ENCODE measurements around the gene C2orf69. TPM values are rescaled to one million over a fixed set of nuclear protein-coding genes. Genes with fewer than 3 reads are reported as not detected.

Gene C2orf69
- total RNA-seq, 1 donor from 2014 or later: 16.6 TPM

DNA sequence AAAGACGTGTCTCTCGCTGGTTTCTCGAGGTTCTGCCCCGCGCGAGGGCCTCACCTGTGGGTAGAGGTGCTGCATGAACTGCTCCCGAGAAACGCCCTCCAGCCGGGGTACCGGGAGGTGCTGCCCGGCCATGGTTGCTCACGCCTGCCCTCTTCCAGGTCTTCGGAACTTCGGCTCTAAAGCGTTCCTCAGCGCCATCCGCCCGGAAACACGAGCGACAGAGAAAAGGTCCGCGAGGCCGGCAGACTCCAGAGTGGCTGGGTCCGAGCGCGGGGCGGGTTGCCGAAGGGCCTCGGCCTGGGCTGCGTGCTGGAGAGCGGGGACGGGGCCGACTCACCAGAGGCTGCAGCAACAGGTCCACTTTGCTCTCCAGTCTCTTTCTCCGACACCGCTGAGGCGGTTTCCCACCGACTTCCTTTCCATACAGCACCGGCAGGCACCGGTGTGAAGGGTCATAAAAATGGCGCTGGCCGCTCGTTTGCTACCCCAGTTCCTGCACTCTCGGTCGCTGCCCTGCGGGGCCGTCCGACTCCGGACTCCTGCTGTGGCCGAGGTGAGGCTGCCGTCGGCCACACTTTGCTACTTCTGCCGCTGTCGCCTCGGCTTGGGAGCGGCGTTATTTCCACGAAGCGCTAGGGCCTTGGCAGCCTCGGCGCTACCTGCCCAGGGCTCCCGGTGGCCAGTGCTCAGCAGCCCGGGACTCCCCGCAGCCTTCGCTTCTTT lies 44.4 kb downstream of the C2orf69 start, which contains the start of the genes MAIP1 and TYW5:
MAIP1 (plus strand) TSS at position 244 of the 723 bp plus-strand sequence; CDS start at position 461, 217 bp downstream.
TYW5 (minus strand) TSS at position 153 of the 723 bp plus-strand sequence; CDS start at position 132, 21 bp downstream.
- peak; percentile 73 for DNase-seq (ENCODE audit: low spot score)
- Mint-ChIP-seq H3K27me3 (ENCODE audit: insufficient read depth) (no peaks in the 10 kb centered on the region), H3K27ac (peak within 1 kb of the TSS; percentile 93)

DNA sequence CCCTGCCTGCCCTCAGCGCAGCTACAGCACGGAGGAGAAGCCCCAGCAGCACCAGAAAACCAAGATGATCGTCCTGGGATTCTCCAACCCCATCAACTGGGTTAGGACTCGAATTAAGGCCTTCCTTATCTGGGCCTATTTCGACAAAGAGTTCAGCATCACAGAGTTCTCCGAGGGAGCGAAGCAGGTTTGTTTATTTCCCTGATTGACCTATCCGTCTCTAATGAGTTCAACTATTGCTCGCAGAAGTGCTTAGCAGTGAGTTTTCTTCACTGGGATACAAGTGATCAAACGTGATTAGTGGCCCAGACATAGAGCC lies 44.9 kb downstream of the C2orf69 start:
- H3K4me1 Mint-ChIP-seq (ENCODE audit: low read depth): peaks cover 57% of the 10 kb centered on the region
- DNase-seq (ENCODE audit: low spot score): no peak
- peaks cover 31% of the 10 kb centered on the region for H3K36me3 Mint-ChIP-seq (ENCODE audit: low read depth)
- intact Hi-C loops (cut with micrococcal nuclease): loop anchor here (5.0 kb wide), 4 partner anchors 104 to 906 kb away; partner anchors contain the start of genes BZW1, CLK1 and FTCDNL1
- no peaks in the 10 kb centered on the region for H3K9me3 Mint-ChIP-seq
- H3K4me3 Mint-ChIP-seq: peak overlapping the region; percentile 99
- H3K27ac Mint-ChIP-seq: peak overlapping the region; percentile 93
- no peaks in the 10 kb centered on the region for H3K27me3 Mint-ChIP-seq (ENCODE audit: insufficient read depth)

More for the DNA sequence above, 44.4 kb downstream of the C2orf69 start, which contains the start of the genes MAIP1 and TYW5:
- Mint-ChIP-seq H3K36me3 (ENCODE audit: low read depth) (peaks cover 33% of the 10 kb centered on the region), H3K4me3 (peak within 1 kb of the TSS; percentile 99), H3K4me1 (ENCODE audit: low read depth) (peaks cover 63% of the 10 kb centered on the region), H3K9me3 (no peaks in the 10 kb centered on the region)
- intact Hi-C loops (cut with micrococcal nuclease): loop anchor here (1.0 to 5.0 kb wide), 9 partner anchors 23 to 907 kb away; partner anchors contain the start of genes BZW1, C2orf69, CLK1 and FTCDNL1

DNA sequence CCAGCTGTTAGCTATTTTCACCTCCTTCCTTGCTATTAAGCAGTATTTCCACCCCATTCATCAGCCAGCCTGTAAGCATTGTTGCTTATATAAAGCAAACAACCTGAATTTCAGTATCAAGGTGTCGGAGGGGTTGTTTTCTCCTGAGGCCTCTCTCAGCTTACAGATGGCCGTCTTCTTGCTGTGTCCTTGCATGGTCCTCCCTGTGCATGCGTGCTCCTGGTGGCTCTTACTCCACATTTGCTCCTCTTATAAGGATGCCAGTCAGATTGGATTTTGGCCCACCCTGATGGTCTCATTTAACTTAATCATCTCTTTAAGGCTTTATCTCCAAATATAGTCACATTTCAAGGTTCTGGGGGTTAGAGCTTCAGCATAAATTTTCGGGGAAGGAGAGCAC lies 46.9 kb downstream of the C2orf69 start:
- Mint-ChIP-seq H3K9me3 (no peaks in the 10 kb centered on the region), H3K4me1 (ENCODE audit: low read depth) (peaks cover 52% of the 10 kb centered on the region), H3K36me3 (ENCODE audit: low read depth) (peaks cover 35% of the 10 kb centered on the region), H3K27ac (no peak overlapping the region), H3K27me3 (ENCODE audit: insufficient read depth) (no peaks in the 10 kb centered on the region), H3K4me3 (peak overlapping the region; percentile 72)
- no peak for DNase-seq (ENCODE audit: low spot score)
- intact Hi-C loops (cut with micrococcal nuclease): loop anchor here (5.0 kb wide), 4 partner anchors 106 to 904 kb away; partner anchors contain the start of genes BZW1, CLK1 and FTCDNL1

DNA sequence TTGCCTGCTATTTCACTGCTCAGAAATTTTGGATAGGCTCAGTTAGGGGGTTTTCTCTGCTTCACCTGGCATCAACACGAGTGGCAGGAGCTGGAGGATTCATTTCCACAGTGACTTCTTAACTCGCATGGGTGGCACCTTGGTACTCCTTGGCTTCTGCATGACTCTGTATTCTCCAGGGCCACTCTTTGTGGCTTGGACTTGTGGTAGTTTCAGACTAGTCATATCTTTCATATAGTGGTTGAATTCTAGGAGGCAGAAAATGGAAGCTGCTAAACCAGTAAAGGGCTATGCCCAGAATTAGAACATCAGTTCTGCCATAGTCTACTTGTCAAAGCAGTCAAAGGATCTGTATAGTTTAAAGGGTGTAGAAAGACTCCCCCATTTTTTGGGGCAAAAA lies 51.1 kb downstream of the C2orf69 start:
- Mint-ChIP-seq H3K9me3 (no peaks in the 10 kb centered on the region), H3K27me3 (ENCODE audit: insufficient read depth) (no peaks in the 10 kb centered on the region), H3K27ac (no peak overlapping the region), H3K36me3 (ENCODE audit: low read depth) (peaks cover 43% of the 10 kb centered on the region), H3K4me1 (ENCODE audit: low read depth) (peaks cover 30% of the 10 kb centered on the region), H3K4me3 (no peak overlapping the region)
- intact Hi-C loops (cut with micrococcal nuclease): no loop called here
- no peak for DNase-seq (ENCODE audit: low spot score)

DNA sequence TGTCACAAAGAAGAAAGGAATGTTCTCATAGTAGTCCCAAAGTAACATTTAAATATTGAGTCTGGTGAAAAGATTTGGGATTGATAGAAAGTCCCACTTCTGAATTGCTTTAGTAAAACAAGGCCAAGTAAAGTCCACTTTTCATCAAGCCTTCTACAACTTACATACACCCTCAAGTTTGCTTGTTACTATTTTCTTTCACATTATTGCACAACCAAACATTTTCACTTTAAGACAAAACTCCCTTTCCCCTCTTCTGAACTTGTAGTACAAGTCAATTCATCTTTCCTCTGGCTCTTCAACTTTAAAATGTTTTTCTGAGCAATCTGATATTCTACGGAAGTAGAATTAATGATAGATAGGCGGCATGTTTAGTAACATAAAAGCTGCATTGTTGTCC lies 55.3 kb downstream of the C2orf69 start:
- Mint-ChIP-seq H3K36me3 (ENCODE audit: low read depth) (peaks cover 40% of the 10 kb centered on the region), H3K4me1 (ENCODE audit: low read depth) (peaks cover 13% of the 10 kb centered on the region), H3K27ac (no peak overlapping the region), H3K4me3 (no peak overlapping the region), H3K9me3 (no peaks in the 10 kb centered on the region), H3K27me3 (ENCODE audit: insufficient read depth) (no peaks in the 10 kb centered on the region)
- intact Hi-C loops (cut with micrococcal nuclease): no loop called here
- DNase-seq (ENCODE audit: low spot score): no peak

DNA sequence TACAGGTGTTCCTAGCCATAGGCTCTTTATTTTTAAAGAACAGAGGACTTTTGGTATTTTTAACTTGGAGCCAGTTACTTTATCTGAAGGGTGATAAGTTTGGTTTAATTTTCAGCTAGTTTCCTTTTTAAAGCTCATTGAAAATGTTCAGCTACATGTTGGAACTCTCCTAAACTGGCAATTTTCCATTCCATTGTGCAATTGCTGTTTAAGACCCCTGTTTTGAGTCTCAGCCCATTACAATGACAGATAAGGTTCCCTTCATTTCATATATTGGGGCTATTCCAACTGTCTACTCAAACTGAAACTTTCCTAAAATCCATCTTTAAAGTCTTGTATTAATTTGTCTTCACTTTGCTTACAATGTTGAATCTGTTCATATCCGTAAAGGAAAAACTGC lies 55.9 kb downstream of the C2orf69 start:
- no peaks in the 10 kb centered on the region for H3K9me3 Mint-ChIP-seq
- peaks cover 8% of the 10 kb centered on the region for H3K4me1 Mint-ChIP-seq (ENCODE audit: low read depth)
- no peak for DNase-seq (ENCODE audit: low spot score)
- intact Hi-C loops (cut with micrococcal nuclease): no loop called here
- no peaks in the 10 kb centered on the region for H3K27me3 Mint-ChIP-seq (ENCODE audit: insufficient read depth)
- H3K36me3 Mint-ChIP-seq (ENCODE audit: low read depth): peaks cover 36% of the 10 kb centered on the region
- H3K27ac Mint-ChIP-seq: no peak overlapping the region
- no peak overlapping the region for H3K4me3 Mint-ChIP-seq

DNA sequence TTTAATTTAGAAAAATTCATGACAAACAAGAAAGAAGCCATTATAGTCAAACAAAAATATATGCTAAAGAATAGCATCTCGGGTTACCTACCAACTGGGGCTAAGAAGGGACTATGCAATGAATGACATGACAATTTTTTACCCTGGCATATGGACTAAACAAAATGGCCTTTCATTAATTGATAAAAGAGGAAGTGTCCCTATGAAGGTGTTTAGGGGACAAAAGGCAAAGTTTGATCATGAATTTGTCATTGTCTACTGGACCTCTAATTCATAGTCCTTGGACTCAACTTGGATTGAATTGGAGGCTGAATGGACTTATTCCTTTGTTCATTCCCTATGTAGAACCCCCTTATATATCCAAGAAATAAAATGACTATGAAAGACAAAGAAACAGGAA lies 57.0 kb downstream of the C2orf69 start:
- intact Hi-C loops (cut with micrococcal nuclease): no loop called here

DNA sequence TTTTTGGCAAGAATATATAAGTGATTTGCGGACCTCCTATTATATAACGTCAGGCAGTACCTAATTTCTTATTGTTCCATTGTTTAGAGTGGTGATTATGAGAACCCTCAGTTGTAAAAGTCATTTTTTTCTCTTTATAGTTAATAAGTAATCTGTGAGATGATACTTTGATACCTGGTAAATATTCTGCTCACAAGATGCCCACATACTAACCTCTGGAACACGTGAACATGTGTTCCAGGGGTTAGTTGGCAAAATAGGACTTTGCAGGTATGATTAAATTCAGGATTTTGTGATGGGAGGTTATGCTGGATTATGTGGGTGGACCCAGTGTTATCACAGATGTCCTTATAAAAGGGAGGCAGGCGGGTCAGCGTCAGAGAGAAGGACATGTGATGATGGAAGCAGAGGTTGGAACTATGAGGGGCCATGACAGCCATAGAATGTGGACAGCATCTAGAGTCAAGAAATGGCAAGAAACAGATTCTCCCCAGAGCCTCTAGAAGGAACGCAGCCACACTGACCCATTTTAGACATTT lies 61.1 kb downstream of the C2orf69 start:
- Mint-ChIP-seq H3K27me3 (ENCODE audit: insufficient read depth) (no peaks in the 10 kb centered on the region), H3K27ac (no peak overlapping the region), H3K4me3 (no peak overlapping the region), H3K4me1 (ENCODE audit: low read depth) (peaks cover 1% of the 10 kb centered on the region), H3K36me3 (ENCODE audit: low read depth) (peaks cover 18% of the 10 kb centered on the region), H3K9me3 (no peaks in the 10 kb centered on the region)
- DNase-seq (ENCODE audit: low spot score): no peak
- intact Hi-C loops (cut with micrococcal nuclease): no loop called here

More for the DNA sequence above, 57.0 kb downstream of the C2orf69 start:
- no peaks in the 10 kb centered on the region for H3K27me3 Mint-ChIP-seq (ENCODE audit: insufficient read depth)
- DNase-seq (ENCODE audit: low spot score): no peak
- peaks cover 29% of the 10 kb centered on the region for H3K36me3 Mint-ChIP-seq (ENCODE audit: low read depth)
- no peaks in the 10 kb centered on the region for H3K4me1 Mint-ChIP-seq (ENCODE audit: low read depth)
- no peaks in the 10 kb centered on the region for H3K9me3 Mint-ChIP-seq
- H3K4me3 Mint-ChIP-seq: no peak overlapping the region
- H3K27ac Mint-ChIP-seq: no peak overlapping the region

DNA sequence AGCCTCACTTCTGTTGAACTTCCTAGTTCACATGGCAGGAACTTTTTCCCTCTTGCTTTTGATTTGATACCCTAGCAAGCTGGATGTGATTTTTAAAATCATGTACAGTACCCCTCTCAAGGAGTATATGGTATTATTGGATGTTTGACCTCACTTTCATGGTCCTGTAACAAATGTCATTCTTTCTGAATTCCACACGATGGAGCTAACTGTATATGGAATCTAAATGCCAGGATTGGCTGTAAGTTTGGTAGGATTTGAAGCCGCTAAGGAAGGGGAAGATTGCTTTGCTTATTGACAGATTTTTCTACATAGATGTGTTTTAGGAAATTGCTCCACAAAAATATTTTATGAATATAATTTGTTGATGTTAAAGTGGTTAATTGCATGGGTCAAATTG lies 62.6 kb downstream of the C2orf69 start:
- H3K27me3 Mint-ChIP-seq (ENCODE audit: insufficient read depth): no peaks in the 10 kb centered on the region
- no peak overlapping the region for H3K27ac Mint-ChIP-seq
- intact Hi-C loops (cut with micrococcal nuclease): no loop called here
- no peak overlapping the region for H3K4me3 Mint-ChIP-seq
- peaks cover 17% of the 10 kb centered on the region for H3K4me1 Mint-ChIP-seq (ENCODE audit: low read depth)
- no peak for DNase-seq (ENCODE audit: low spot score)
- peaks cover 8% of the 10 kb centered on the region for H3K36me3 Mint-ChIP-seq (ENCODE audit: low read depth)
- no peaks in the 10 kb centered on the region for H3K9me3 Mint-ChIP-seq

DNA sequence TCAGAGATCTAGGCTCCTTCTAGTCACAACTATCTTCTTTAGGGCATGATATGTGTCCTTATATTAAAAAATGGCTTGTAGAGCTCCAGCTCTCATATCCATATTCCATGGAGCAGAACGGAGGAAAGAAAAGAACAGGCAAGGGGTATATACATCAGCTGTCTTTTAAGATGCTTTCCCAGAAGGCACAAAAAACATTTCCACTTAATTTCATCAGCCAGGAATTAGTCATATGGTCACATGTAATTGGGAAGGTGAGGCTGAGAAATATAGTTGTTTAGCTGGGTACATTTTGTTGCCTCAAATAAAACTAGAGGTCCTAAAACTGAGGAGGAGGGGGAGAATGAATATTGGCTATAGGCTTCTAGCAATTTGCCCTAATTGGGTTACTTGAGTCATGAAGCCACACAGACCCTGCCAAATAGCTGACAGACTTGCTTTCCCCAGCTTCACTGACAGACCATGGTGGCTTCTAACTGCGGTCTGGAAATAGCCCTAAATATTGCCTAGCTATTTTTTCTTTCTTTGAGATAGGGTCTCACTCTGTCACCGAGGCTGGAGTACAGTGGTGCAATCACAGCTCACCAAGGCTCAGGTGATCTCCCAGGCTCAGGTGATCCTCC lies 64.3 kb downstream of the C2orf69 start:
- Mint-ChIP-seq H3K27me3 (ENCODE audit: insufficient read depth) (no peaks in the 10 kb centered on the region), H3K27ac (no peak overlapping the region), H3K36me3 (ENCODE audit: low read depth) (peaks cover 6% of the 10 kb centered on the region), H3K4me3 (no peak overlapping the region), H3K4me1 (ENCODE audit: low read depth) (peaks cover 28% of the 10 kb centered on the region), H3K9me3 (no peaks in the 10 kb centered on the region)
- DNase-seq (ENCODE audit: low spot score): no peak
- intact Hi-C loops (cut with micrococcal nuclease): loop anchor here (5.0 kb wide), 3 partner anchors 332 to 837 kb away; partner anchors contain the start of genes BZW1 and SPATS2L

Other genes starting within 250 kb of the C2orf69 start
- 1.7 and 2.1 TPM in 2 replicates for gene FTCDNL1, start 60.1 kb upstream of the C2orf69 start, total RNA-seq
- 11.7 and 13.9 TPM in 2 replicates for gene TYW5, start 44.2 kb downstream of the C2orf69 start, total RNA-seq
- gene MAIP1, start 44.3 kb downstream of the C2orf69 start, total RNA-seq: 24.7 and 27.1 TPM in 2 replicates